ENCODE measurements around the gene SLITRK3.
"Not testable (repeated sequence)": the region's sequence is repeated elsewhere in the genome, so short reads cannot be mapped to it uniquely, and the experiment has no call there.

Gene SLITRK3

DNA sequence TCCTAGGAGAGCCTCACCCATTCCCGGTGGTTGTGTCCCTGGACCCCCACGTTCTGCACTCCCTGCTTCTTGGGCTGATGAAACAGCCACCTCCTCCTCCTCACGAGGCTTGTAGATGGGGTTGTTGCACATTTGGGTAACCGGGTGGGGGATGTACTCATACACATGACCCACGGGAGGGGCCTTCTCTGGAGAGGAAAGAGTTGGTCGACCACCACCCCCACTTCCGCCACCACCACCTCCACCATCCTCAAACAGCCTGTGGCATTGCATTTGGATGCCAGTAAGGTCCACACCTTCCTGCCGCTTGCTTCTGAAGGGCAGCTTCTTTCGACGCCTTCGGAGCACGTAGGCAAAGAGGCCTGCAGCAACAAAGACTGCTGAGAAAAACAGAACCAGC, 7.7 kb downstream of the SLITRK3 start:
- no peak for DNase-seq

DNA sequence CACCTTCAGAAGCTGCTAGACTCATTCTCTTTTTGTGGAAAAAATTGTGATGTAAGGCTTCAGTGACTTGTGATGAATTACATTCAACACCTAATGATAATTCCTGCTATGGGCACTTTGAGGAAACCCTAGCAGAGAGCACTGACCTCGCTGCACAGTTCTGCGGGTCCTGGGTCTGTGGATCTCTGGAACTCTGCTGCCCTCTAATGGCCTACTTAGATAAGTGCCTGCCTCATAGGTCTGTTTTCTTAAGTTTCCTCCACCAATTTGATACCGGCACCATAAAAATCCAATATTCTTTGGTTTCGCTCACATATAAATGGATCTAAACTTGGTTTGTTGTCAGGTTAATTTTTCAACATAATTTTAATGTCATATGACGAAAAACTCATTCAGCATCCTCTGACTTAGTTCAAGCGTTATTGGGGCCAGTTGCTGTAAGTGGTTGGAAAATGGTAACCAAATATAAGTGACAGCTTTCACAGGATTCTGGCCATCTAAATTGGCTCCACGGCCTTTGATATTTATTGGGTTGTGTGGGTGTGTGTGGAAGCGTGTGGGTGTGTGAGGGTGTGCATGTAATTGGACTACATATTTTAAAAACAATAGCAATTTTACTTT, 10.4 kb downstream of the SLITRK3 start:
- DNase-seq: no peak

DNA sequence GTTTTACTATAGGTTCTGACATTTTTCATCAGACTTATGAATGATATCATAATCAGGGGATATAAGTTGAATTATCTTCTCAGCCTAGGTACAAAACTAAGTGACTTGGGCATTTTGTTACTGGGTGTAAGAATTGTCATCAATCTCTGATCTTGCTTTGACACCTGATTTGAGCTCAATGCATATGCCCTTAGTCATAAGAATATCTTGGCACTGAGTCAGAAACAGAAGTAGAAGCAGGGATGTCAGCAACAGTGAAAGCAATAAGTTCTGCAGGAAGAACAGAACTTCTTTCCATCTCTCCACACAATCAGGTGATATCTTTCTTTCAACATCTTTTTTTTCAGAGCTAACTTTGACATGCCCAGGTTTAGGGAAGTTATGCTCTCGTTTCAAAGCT, 14.6 kb downstream of the SLITRK3 start:
- no peak for DNase-seq

DNA sequence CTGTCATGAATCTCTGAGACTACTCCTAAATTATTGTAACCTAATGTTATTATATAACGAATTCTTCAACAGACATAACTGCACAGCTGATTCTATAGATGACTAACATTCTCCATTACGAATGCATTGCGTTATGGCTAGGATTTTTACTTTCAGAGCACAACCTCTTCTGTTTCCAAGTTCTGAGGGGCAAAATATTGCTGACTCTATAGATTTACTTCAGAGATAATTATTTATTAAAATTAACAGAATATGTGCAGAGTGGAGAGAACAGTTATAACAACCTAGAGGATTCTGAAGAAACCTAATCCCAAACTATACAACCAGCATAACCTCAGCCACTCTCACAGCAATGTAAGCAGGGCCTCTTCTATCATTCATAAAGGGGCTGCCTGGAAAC, 25.9 kb downstream of the SLITRK3 start:
- DNase-seq: no peak

DNA sequence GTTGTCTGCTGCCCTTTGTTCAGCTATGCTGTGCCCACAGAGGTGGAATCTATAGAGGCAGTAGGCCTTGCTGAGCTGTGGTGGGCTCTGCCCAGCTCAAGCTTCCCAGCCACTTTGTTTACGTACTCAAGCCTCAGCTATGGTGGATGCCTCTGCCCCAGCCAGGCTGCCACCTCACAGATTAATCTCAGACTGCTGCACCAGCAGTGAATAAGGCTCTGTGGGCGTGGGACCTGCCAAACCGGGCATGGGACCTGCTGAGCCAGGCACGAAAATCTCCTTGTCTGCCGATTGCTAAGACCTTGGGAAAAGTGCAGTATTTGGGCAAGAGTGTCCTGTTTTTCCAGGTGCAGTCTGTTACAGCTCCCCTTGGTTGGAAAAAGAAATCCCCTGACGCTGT, 26.8 kb downstream of the SLITRK3 start:
- DNase-seq: no peak

DNA sequence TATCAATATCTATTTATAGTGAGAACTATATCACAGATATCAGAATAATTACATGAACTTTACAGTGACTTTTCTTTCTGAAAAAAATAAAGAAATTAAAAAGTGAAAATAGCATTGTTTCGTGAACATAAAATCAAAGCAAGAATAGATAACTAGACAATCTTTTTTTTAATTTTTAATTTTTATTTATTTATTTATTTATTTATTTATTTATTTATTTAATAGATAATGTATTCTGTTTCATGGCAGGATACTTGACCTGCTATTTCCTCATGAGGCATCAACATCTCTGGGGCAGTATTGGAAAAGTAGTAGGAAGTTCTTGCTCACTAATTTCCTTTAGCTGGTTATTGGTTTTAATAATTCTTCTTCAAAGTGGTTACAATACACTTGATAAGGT, 33.3 kb downstream of the SLITRK3 start:
- DNase-seq: no peak

DNA sequence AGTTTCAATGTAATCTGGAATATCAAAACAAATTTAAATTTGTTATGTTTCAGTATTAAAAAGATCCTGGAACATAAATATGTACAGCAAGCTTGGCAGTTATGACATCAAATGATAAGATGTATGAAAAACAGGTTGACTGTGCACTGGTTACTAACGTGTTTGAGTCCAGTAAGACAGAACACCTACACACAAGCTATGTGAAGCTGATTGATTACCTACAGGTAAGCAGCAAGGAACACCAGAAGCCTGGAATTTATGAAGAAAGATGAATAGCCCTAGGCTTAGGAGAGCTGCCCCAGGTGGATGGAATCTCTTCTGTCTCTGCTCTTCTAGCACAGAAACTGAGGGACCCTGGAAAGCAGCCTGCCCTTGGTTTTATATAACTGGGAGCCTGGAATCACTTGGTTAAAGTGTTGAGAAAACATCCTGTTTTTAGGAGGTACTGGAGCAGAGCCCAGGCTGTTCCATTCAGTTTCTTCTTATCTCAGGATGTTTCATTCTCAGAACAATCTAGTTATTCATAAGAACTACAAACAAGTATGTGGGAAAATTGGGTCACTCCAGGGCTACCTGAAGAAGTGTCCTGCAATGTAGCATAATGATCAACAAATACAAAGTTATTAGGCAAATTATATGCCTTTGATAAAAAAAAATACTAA, 36.3 kb downstream of the SLITRK3 start:
- DNase-seq: no peak

DNA sequence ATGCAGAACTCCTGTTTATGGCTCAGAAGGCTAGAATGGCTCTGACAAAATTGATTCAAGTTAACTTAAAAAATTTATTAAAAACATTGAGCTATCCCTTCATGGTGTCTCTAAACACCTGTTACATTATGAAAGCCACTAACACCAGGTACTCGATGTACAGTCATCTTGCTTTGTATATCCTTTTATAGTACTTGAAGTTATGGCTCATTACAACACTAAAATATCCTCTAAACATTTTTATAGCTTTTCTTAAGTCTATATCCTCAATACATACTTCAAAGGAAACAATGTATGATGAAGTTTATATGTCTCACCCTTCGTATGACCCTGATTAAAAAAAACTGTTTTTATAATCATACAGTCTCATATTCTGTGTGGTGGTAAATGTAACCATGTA, 38.2 kb downstream of the SLITRK3 start:
- no peak for DNase-seq

DNA sequence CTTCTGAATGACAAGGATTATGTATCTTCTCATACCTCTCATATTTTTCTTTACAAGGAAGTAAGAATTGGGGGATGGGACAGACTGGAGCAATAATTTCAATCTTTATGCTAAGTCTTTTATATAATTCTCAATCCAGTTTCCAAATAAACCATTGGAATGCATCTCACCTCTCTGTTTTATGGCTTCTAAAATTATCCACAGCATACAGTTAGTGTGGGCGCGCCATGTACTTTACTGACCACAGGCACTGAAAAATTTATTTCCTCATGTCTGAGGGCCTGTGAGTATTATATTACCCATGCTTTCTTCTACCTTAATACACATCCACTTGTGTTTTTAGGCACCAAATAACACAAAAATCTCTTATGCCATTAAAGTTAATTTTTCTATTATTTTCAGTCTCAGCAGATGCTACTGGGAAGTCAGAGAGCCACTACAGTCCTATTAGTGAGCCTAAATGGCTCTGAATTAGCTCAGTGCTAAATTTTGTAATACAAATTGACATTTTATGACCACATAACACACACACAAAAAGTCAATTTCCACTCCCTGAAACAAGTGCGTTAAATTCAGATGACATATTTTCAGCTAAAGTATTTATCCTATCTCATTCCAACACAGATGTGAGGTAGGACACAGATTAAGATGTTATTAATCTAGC, 39.3 kb downstream of the SLITRK3 start:
- DNase-seq: no peak

DNA sequence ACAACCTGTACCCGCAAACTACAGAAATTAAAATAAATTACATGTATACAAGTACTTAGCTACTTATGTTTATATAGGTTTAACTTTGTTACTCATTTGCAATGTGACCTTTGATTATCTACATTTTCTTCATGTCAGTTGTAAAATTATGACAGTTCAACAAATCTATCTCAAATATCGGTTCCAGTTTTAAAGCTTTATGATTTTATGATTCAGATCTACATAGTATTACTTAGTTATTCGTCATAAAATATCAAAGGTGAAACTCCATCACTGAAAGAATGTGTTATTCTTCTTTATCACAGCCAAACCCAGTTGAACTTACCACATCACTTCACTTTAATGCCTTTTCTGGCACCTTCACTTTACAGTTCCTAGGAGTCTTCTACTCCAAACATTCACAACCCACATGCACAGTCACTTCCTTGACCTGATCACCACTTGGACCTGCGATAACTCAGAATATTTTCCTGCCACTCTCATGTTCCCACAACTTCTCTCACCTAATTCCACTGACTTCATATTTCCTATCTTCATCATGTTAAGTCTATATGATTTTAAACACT, 47.2 kb downstream of the SLITRK3 start:
- no peak for DNase-seq

DNA sequence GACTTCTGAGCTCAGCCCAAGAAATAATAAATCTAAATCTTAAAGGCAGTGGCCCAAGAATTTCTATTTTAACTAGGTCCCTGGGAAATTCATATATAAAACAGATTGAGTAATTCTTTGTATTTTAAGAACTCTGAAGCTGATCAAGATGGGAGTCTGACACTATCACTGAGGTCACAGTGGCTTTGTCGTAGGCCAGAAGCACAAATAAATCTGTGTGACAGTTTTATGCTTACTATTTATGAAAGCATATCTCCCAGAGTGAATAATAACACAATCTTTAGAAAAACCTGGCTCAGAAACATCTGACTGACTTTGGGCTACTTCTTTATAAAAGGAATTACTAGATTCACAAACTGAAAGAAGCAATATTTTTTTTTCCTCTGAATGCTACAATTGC, 51.9 kb downstream of the SLITRK3 start:
- no peak for DNase-seq

DNA sequence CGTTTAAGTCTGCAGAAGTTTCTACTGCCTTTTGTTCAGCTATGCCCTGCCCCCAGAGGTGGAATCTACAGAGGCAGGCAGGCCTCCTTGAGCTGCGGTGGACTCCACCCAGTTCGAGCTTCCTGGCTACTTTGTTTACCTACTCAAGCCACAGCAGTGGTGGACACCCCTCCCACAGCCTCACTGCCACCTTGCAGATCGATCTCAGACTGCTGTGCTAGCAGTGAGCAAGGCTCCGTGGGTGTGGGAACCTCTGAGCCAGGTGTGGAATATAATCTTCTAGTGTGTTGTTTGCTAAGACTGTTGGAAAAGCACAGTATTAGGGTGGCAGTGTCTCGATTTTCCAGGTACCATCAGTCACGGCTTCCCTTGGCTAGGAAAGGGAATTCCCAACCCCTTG, 56.3 kb downstream of the SLITRK3 start:
- not testable (repeated sequence) for DNase-seq

All from CD4-positive, alpha-beta T cell treated with Interleukin-15 for 1 hour (primary cell).